GM18907 (cell line): ENCODE data around the gene IL3RA.
"Not testable (repeated sequence)": the region's sequence is repeated elsewhere in the genome, so short reads cannot be mapped to it uniquely, and the experiment has no call there.

ENCODE experiments used
- ATAC-seq: cut with Tn5 transposase; IDR thresholded peaks from one replicate; pipeline ENCODE4 v1.9.1; 2021; ENCODE audit warnings: mild to moderate bottlenecking, moderate library complexity; ENCODE audit not compliant: unreplicated experiment

IL3RA gene

GRCh38 chrX:1327651-1328304 lies 8.8 kb upstream of the IL3RA start:
- ATAC-seq, result no peak

- no peak for ATAC-seq
Observed at GRCh38 chrX:1330605-1331004, 6.0 kb upstream of the IL3RA start.

GRCh38 chrX:1332433-1332832 lies 4.2 kb upstream of the IL3RA start:
- ATAC-seq, result not testable (repeated sequence)

- no peak for ATAC-seq
Observed at GRCh38 chrX:1334854-1335253, 1.7 kb upstream of the IL3RA start.

- peak; percentile 35 for ATAC-seq
Observed at GRCh38 chrX:1336948-1337779, 579 bp downstream of the IL3RA start.

- no peak for ATAC-seq
Observed at GRCh38 chrX:1341545-1342184, 5.1 kb downstream of the IL3RA start.

- ATAC-seq, result not testable (repeated sequence)
Observed at GRCh38 chrX:1349606-1350005, 13.0 kb downstream of the IL3RA start.

GRCh38 chrX:1351981-1352714 lies 15.6 kb downstream of the IL3RA start:
- no peak for ATAC-seq

- no peak for ATAC-seq
Observed at GRCh38 chrX:1354036-1355019, 17.7 kb downstream of the IL3RA start.

- ATAC-seq, result no peak
Observed at GRCh38 chrX:1355131-1356046, 18.8 kb downstream of the IL3RA start.

- no peak for ATAC-seq
Observed at GRCh38 chrX:1357993-1358392, 21.4 kb downstream of the IL3RA start.

GRCh38 chrX:1358793-1359476 lies 22.4 kb downstream of the IL3RA start:
- no peak for ATAC-seq

GRCh38 chrX:1359477-1359873 lies 22.9 kb downstream of the IL3RA start:
- no peak for ATAC-seq

GRCh38 chrX:1360171-1360570 lies 23.6 kb downstream of the IL3RA start:
- no peak for ATAC-seq

- ATAC-seq, result no peak
Observed at GRCh38 chrX:1361275-1361674, 24.7 kb downstream of the IL3RA start.

- ATAC-seq, result no peak
Observed at GRCh38 chrX:1361910-1362309, 25.3 kb downstream of the IL3RA start.

- ATAC-seq, result not testable (repeated sequence)
Observed at GRCh38 chrX:1366363-1366762, 29.8 kb downstream of the IL3RA start.

GRCh38 chrX:1368385-1368698 lies 31.8 kb downstream of the IL3RA start:
- no peak for ATAC-seq
